ENCODE results near the gene MAP4K2.

Gene MAP4K2

GRCh38 chr11:64809781-64810241 lies 6.8 kb upstream of the MAP4K2 start:
- peak overlapping the region; percentile 90 to 98 for H3K4me3 ChIP-seq (replicated peaks in 1 of 2; ENCODE audit: low read depth in 2 of 2, low read length in 2 of 2)
- DNase-seq (ENCODE audit: low read depth in 2 of 2) = no peak
- TF ChIP-seq CTCF (IDR thresholded peaks at IDR 0.05; ENCODE audit: low read depth, low read length) = no peak

- no peak overlapping the region for H3K4me3 ChIP-seq (replicated peaks in 1 of 2; ENCODE audit: low read depth in 2 of 2, low read length in 2 of 2)
- no peak for DNase-seq (ENCODE audit: low read depth in 2 of 2)
- TF ChIP-seq CTCF (IDR thresholded peaks at IDR 0.05; ENCODE audit: low read depth, low read length) = no peak
Observed at GRCh38 chr11:64805481-64805880, 2.5 kb upstream of the MAP4K2 start.

GRCh38 chr11:64804346-64805210 lies 1.6 kb upstream of the MAP4K2 start:
- TF ChIP-seq CTCF (IDR thresholded peaks at IDR 0.05; ENCODE audit: low read depth, low read length) = no peak
- H3K4me3 ChIP-seq (replicated peaks in 1 of 2; ENCODE audit: low read depth in 2 of 2, low read length in 2 of 2) = no peak overlapping the region
- no peak for DNase-seq (ENCODE audit: low read depth in 2 of 2)

- TF ChIP-seq CTCF (IDR thresholded peaks at IDR 0.05; ENCODE audit: low read depth, low read length) = no peak
- peak overlapping the region; percentile 61 to 67 for H3K4me3 ChIP-seq (replicated peaks in 1 of 2; ENCODE audit: low read depth in 2 of 2, low read length in 2 of 2)
- no peak for DNase-seq (ENCODE audit: low read depth in 2 of 2)
Observed at GRCh38 chr11:64803846-64804345, 882 bp upstream of the MAP4K2 start.

GRCh38 chr11:64802370-64803157 lies 450 bp downstream of the MAP4K2 start:
- DNase-seq (ENCODE audit: low read depth in 2 of 2) = no peak
- no peak for TF ChIP-seq CTCF (IDR thresholded peaks at IDR 0.05; ENCODE audit: low read depth, low read length)

GRCh38 chr11:64801561-64802369 lies 1.2 kb downstream of the MAP4K2 start:
- no peak for TF ChIP-seq CTCF (IDR thresholded peaks at IDR 0.05; ENCODE audit: low read depth, low read length)
- no peak overlapping the region for H3K4me3 ChIP-seq (replicated peaks in 1 of 2; ENCODE audit: low read depth in 2 of 2, low read length in 2 of 2)
- no peak for DNase-seq (ENCODE audit: low read depth in 2 of 2)

More at GRCh38 chr11:64802370-64803157, 450 bp downstream of the MAP4K2 start:
- H3K4me3 ChIP-seq (replicated peaks in 1 of 2; ENCODE audit: low read depth in 2 of 2, low read length in 2 of 2) = peak overlapping the region; percentile 49 to 62

Measured in cardiac fibroblast (primary cell).